Activated naive CD8-positive, alpha-beta T cell treated with anti-CD3 and anti-CD28 coated beads, Interleukin-2, amount 10 ng/mL, durations not matched to agents 7 days and 5 days (primary cell): ENCODE results near the gene RHOH. TPM values are rescaled to one million over a fixed set of nuclear protein-coding genes. Genes with fewer than 3 reads are reported as not detected.
A peak's percentile ranks its signal among the peaks of the same experiment; 100 is the strongest.

ENCODE experiments used
- ATAC-seq: fragments of 150-1000 bp; cut with Tn5 transposase; one replicate; pipeline ENCODE4 v1.10.0; 2021; ENCODE audit warnings: low read depth, moderate library complexity
- POLR2A ChIA-PET: fragments of 350-600 bp; sonication (Branson Sonifier 250); formaldehyde crosslinking; loops from one replicate; lab custom pipeline; 2021; ENCODE audit warnings: antibody characterized with exemption; lab: Charles Lee
- DNase-seq: peaks from one replicate; pipeline ENCODE4 v3.0.0; 2021
- H3K27ac Mint-ChIP-seq: one replicate; pipeline ENCODE4 v1.8.0; 2022; ENCODE audit warnings: mild to moderate bottlenecking, mixed read lengths
- H3K27me3 Mint-ChIP-seq: one replicate; pipeline ENCODE4 v1.8.0; 2022; ENCODE audit warnings: mild to moderate bottlenecking, moderate library complexity, mixed read lengths
- H3K36me3 Mint-ChIP-seq: one replicate; pipeline ENCODE4 v1.8.0; 2021; ENCODE audit warnings: mild to moderate bottlenecking, mixed read lengths
- H3K4me1 Mint-ChIP-seq: one replicate; pipeline ENCODE4 v1.8.0; 2021; ENCODE audit warnings: mixed read lengths
- H3K4me3 Mint-ChIP-seq: one replicate; pipeline ENCODE4 v1.8.0; 2022; ENCODE audit warnings: mild to moderate bottlenecking, moderate library complexity, mixed read lengths
- H3K9me3 Mint-ChIP-seq: one replicate; pipeline ENCODE4 v1.8.0; 2021; ENCODE audit warnings: mixed read lengths
- total RNA-seq, 2 experiments: library from RNA; stranded (reverse); gene quantifications; one replicate each; pipeline ENCODE4 v1.2.3, GENCODE V29; 2021

RHOH gene
- total RNA-seq, 2 experiments from 2014 or later, result 187 to 190 TPM

GRCh38 chr4:40192114-40193015 lies 4.5 kb upstream of the RHOH start:
- ATAC-seq (no peak), DNase-seq (no peak)
- Mint-ChIP-seq H3K27ac (peak overlapping the region; percentile 97), H3K4me1 (peaks cover 67% of the 10 kb centered on the region), H3K4me3 (peak overlapping the region; percentile 93), H3K27me3 (no peaks in the 10 kb centered on the region), H3K9me3 (no peaks in the 10 kb centered on the region), H3K36me3 (peaks cover 12% of the 10 kb centered on the region)
- POLR2A ChIA-PET, result interaction anchor here (0.8 to 11.8 kb wide), 15 partner anchors 5 to 135 kb away, joined by 3 to 146 read pairs (median 12); partner anchors contain the start of genes N4BP2 and RHOH

- Mint-ChIP-seq H3K4me1 (peaks cover 61% of the 10 kb centered on the region), H3K36me3 (peaks cover 12% of the 10 kb centered on the region), H3K4me3 (peak overlapping the region; percentile 93), H3K9me3 (no peaks in the 10 kb centered on the region), H3K27ac (peak overlapping the region; percentile 97), H3K27me3 (no peaks in the 10 kb centered on the region)
- POLR2A ChIA-PET, result interaction anchor here (0.9 to 11.5 kb wide), 17 partner anchors 6 to 136 kb away, joined by 3 to 360 read pairs (median 14); partner anchors contain the start of gene N4BP2
- DNase-seq (peak; percentile 65), ATAC-seq (peak; percentile 28)
Observed at GRCh38 chr4:40193016-40193571, 3.7 kb upstream of the RHOH start.

- peaks cover 61% of the 10 kb centered on the region for H3K4me1 Mint-ChIP-seq
- DNase-seq (peak; percentile 56), ATAC-seq (peak; percentile 9)
- H3K9me3 Mint-ChIP-seq, result no peaks in the 10 kb centered on the region
- POLR2A ChIA-PET, result interaction anchor here (0.7 to 11.5 kb wide), 10 partner anchors 7 to 137 kb away, joined by 3 to 360 read pairs (median 23); partner anchors contain the start of gene N4BP2
- H3K27me3 Mint-ChIP-seq, result no peaks in the 10 kb centered on the region
- peaks cover 17% of the 10 kb centered on the region for H3K36me3 Mint-ChIP-seq
- H3K4me3 Mint-ChIP-seq, result peak overlapping the region; percentile 93
- peak overlapping the region; percentile 97 for H3K27ac Mint-ChIP-seq
Observed at GRCh38 chr4:40193578-40193977, 3.3 kb upstream of the RHOH start.

GRCh38 chr4:40194602-40195161 lies 2.1 kb upstream of the RHOH start:
- peaks cover 55% of the 10 kb centered on the region for H3K4me1 Mint-ChIP-seq
- POLR2A ChIA-PET, result interaction anchor here (0.6 to 11.5 kb wide), 21 partner anchors 8 to 352 kb away, joined by 3 to 360 read pairs (median 7); partner anchors contain the start of gene N4BP2
- H3K4me3 Mint-ChIP-seq, result peak overlapping the region; percentile 93
- ATAC-seq (peak; percentile 46), DNase-seq (peak; percentile 59)
- H3K27ac Mint-ChIP-seq, result peak overlapping the region; percentile 97
- no peaks in the 10 kb centered on the region for H3K27me3 Mint-ChIP-seq
- H3K9me3 Mint-ChIP-seq, result no peaks in the 10 kb centered on the region
- H3K36me3 Mint-ChIP-seq, result peaks cover 26% of the 10 kb centered on the region

- ATAC-seq (no peak), DNase-seq (no peak)
- Mint-ChIP-seq H3K9me3 (no peaks in the 10 kb centered on the region), H3K36me3 (peaks cover 33% of the 10 kb centered on the region), H3K27me3 (no peaks in the 10 kb centered on the region), H3K4me1 (peaks cover 52% of the 10 kb centered on the region), H3K27ac (peak overlapping the region; percentile 97), H3K4me3 (peak overlapping the region; percentile 93)
- POLR2A ChIA-PET, result interaction anchor here (0.5 to 11.5 kb wide), 31 partner anchors 9 to 497 kb away, joined by 3 to 360 read pairs (median 6); partner anchors contain the start of genes N4BP2 and UBE2K
Observed at GRCh38 chr4:40195182-40196177, 1.4 kb upstream of the RHOH start.

GRCh38 chr4:40196272-40196671 lies 559 bp upstream of the RHOH start:
- ATAC-seq (no peak), DNase-seq (no peak)
- Mint-ChIP-seq H3K36me3 (peaks cover 40% of the 10 kb centered on the region), H3K9me3 (no peaks in the 10 kb centered on the region), H3K4me1 (peaks cover 48% of the 10 kb centered on the region), H3K27ac (peak overlapping the region; percentile 97), H3K27me3 (no peaks in the 10 kb centered on the region), H3K4me3 (peak overlapping the region; percentile 93)
- POLR2A ChIA-PET, result interaction anchor here (0.7 to 11.5 kb wide), 21 partner anchors 10 to 701 kb away, joined by 3 to 360 read pairs (median 7); partner anchors contain the start of genes N4BP2 and UBE2K

GRCh38 chr4:40197879-40198689 lies 1.3 kb downstream of the RHOH start:
- peaks cover 53% of the 10 kb centered on the region for H3K36me3 Mint-ChIP-seq
- peak overlapping the region; percentile 93 for H3K4me3 Mint-ChIP-seq
- H3K9me3 Mint-ChIP-seq, result no peaks in the 10 kb centered on the region
- H3K4me1 Mint-ChIP-seq, result peaks cover 39% of the 10 kb centered on the region
- peak overlapping the region; percentile 97 for H3K27ac Mint-ChIP-seq
- DNase-seq, result peak; percentile 60
- no peaks in the 10 kb centered on the region for H3K27me3 Mint-ChIP-seq
- POLR2A ChIA-PET, result interaction anchor here (0.7 to 11.5 kb wide), 14 partner anchors 11 to 141 kb away, joined by 3 to 360 read pairs (median 30); partner anchors contain the start of gene N4BP2
- ATAC-seq, result no peak

- Mint-ChIP-seq H3K4me1 (peaks cover 38% of the 10 kb centered on the region), H3K9me3 (no peaks in the 10 kb centered on the region), H3K36me3 (peaks cover 63% of the 10 kb centered on the region), H3K27me3 (no peaks in the 10 kb centered on the region), H3K27ac (peak overlapping the region; percentile 97), H3K4me3 (peak overlapping the region; percentile 93)
- POLR2A ChIA-PET, result interaction anchor here (1.0 to 11.5 kb wide), 21 partner anchors 10 to 352 kb away, joined by 3 to 360 read pairs (median 14); partner anchors contain the start of gene N4BP2
- ATAC-seq (no peak), DNase-seq (no peak)
Observed at GRCh38 chr4:40199179-40199670, 2.4 kb downstream of the RHOH start.

- peak; percentile 76 for DNase-seq
- peaks cover 40% of the 10 kb centered on the region for H3K4me1 Mint-ChIP-seq
Observed at GRCh38 chr4:40199999-40200874, 3.4 kb downstream of the RHOH start.

More at GRCh38 chr4:40199999-40200874, 3.4 kb downstream of the RHOH start:
- POLR2A ChIA-PET, result interaction anchor here (0.5 to 11.5 kb wide), 32 partner anchors 9 to 351 kb away, joined by 3 to 360 read pairs (median 8); partner anchors contain the start of gene N4BP2
- ATAC-seq, result peak; percentile 43
- no peaks in the 10 kb centered on the region for H3K27me3 Mint-ChIP-seq
- peak overlapping the region; percentile 97 for H3K27ac Mint-ChIP-seq
- H3K9me3 Mint-ChIP-seq, result no peaks in the 10 kb centered on the region
- peak overlapping the region; percentile 93 for H3K4me3 Mint-ChIP-seq
- H3K36me3 Mint-ChIP-seq, result peaks cover 70% of the 10 kb centered on the region
